Right hindlimb (tissue), 1 donor: ENCODE measurements around the gene EGR4.

ENCODE experiments used
- DNase-seq: peaks from one replicate; pipeline ENCODE4 v3.0.0-alpha.2; 2018

EGR4 gene

GRCh38 chr2:73244580-73244979 is 48.8 kb downstream of the EGR4 start:
- DNase-seq, result no peak

DNA sequence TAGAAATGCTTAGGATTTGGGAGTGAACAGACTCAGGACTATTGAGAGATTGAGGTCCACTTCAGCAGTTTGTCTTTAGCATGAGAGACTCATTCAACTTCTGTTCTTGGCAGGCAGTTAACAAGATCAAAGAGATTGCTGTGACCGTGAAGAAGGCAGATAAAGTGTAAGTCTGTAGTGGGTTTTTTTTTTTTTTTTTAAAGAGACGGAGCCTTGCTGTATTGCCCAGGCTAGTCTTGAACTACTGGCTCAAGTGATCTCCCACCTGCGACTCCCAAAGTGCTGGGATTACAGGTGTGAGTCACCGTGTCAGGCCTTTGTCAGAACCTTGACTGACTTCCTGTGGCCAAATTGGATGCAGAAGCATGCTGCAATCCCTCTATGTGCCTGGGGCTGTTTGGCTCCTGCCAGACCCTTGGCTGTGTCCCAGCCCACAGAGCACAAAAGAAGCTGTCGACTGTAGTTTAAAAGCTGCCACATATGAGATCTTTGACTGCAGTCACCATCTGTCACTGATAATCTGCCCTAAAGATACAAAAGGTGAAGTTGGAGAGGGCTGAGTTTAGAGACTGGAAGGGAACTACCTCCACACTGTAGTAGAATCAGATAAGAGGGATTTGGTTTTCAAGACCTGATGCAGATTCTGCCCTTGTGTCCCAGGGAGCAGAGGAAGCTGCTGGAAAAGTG is 49.3 kb downstream of the EGR4 start:
- DNase-seq, result no peak
